Activated CD8-positive, alpha-beta memory T cell treated with anti-CD3 and anti-CD28 coated beads for 24 hours (primary cell): ENCODE measurements around the gene ZFTA.
"Not testable (repeated sequence)": the region's sequence is repeated elsewhere in the genome, so short reads cannot be mapped to it uniquely, and the experiment has no call there.

Experiments used
- DNase-seq: peaks from one replicate; pipeline ENCODE4 v3.0.0-alpha.2; 2020

The ZFTA gene

DNA sequence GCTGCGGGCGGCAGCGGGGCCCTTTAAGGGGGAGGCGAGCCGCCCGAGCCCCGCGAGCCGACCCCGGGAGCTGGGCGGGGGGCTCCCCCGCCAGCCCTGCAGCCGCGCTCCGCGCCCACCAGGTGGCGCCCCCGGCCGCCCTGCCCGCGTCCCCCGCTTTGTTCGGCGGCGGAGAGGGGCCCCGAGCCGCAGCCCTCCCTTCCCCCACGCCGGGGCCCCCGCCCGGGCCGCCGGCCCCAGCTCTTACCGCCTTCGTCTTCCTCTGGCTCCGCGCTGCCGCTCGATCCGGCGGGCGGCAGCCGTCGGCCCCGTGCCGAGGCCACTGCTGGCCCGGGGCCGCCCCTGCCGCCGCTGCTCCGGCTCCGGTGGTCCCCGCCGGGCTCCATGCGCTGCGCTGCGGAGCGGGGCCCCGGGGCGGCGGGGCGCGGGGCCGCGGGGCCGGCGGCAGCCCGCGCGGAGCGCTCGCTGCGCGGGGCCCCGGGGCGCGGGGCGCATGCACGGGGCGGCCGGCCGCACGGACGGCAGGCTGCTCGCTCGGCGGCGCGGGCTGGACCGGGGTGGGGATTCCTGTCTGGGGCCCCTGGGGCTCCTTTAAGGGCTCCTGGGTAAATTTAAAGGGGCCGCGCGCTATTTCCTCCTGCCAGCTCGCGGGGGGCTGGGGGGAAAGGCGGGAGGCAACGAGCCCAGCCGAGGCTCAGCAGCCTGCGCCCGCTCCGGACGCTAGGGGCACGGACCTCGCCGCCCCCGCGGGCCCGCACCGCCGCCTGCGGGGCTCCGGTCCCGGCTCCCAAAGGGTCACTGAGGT is at the start of gene ZFTA:
ZFTA (minus strand) TSS at position 539 of the 805 bp plus-strand sequence; CDS start at position 386, 153 bp downstream.
- peak; percentile 88 for DNase-seq

DNA sequence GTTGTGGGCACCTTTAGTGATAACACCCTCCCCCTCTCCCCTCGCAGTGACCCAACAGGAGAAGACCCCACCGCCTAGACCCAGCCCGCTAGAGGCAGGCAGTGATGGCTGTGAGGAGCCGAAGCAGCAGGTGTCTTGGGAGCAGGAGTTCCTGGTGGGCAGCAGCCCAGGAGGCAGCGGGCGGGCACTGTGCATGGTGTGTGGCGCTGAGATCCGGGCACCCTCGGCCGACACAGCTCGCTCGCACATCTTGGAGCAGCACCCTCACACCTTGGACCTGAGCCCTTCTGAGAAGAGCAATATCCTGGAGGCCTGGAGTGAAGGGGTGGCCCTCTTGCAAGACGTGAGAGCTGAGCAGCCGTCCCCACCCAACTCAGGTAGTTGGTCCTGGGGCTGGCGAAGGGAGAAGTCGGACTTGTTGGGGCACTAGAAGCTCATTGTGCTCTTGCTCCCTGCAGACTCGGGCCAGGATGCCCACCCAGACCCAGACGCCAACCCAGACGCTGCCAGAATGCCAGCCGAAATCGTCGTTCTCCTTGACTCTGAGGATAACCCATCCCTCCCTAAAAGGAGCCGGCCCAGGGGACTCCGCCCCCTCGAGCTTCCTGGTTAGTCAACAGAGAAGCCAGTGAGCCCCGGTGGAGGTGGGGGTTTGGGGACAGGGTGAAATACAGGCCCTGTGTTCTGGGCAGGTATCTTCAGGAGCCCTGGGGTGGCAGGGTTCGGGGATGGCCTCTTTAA is 49.4 kb upstream of the ZFTA start:
- no peak for DNase-seq

DNA sequence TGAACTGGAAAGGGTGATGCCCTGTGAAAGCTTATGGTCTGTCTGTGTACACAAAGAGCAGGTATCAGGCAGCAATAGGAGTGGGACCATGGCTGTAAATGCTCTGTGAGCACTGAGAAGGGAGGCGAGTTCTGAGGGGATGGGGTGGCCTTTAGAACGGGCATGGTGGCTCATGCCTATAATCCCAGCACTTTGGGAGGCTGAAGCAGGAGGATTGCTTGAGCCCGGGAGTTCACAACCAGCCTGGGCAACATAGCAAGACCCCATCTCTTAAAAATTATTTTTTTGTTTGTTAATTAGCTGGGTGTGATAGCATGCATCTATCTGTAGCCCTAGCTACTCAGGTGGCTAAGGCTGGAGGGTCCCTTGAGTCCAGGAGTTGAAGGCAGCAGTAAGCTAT is 48.2 kb upstream of the ZFTA start:
- no peak for DNase-seq

DNA sequence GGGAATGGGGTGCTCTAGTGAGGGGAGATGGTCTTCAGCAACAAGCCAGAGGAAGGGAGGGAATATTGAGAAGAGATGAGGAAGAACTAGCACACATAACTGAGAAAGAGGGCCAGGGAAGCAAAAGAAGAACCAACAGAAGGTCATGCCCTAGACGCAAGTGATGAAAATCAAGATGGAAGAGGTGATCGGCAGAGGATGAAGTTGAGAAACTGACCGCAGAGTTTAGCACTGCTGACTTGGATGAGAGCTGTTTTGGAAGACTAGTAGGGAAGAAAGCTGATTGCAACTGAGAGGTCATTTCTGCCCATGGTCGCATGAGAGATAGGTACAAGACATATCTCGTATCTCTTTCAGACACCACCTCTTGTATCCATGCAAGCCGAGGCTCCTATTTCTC is 47.6 kb upstream of the ZFTA start:
- DNase-seq, result no peak

DNA sequence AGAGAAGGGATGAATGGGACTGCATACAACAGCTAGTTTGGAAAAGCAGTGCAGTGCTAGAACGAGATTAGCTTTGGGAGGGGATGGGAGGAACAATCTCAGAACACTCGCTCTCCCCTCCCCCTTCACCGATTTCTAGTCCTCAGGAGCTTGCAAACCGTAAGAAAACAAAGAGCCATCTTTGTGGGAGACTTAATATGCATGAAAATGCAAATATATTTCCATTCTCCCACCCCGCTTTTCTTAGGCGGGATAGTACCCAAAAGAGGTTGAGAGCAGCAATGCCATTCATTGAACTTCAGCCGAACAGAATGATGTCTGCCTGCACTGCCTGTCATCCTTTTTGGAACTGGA is 45.8 kb upstream of the ZFTA start:
- DNase-seq, result no peak

DNA sequence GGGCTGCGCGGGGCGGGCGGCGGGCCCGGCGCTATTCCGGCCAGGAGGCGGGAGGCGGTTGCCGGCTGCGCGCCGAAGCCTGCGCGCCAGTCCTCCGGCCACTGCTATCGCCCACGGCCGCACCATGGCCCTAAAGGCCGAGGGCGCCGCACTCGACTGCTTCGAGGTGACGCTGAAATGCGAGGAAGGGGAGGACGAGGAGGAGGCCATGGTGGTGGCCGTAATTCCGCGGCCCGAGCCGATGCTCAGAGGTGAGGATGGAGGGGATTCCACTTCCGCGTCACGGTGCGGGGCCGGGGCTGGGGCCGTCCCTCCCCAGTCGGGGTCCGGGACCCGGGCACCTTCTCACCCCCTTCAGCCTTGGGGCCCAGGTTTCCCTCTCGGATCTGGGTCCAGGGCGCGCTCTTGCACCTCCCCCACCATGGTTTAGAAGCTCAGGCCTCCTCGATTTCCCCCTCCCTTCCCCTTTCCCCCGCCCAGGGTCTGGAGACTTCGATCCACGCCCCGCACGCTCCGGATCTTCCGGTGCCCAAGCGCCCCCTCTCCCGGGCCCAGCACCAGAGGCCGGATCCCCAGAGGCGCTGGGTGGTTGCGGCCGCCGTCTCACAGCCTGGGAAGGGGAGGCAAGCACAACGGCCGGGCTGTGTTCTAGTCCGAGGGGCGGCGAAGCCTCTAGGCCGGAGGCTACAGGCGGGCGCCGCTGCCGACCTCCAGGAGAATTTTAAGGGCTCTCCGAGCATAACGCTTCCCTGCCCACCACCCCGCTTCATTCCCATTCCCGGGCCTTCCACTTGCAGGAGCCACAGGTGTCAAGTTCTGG is 45.2 kb upstream of the ZFTA start:
- peak; percentile 76 for DNase-seq

DNA sequence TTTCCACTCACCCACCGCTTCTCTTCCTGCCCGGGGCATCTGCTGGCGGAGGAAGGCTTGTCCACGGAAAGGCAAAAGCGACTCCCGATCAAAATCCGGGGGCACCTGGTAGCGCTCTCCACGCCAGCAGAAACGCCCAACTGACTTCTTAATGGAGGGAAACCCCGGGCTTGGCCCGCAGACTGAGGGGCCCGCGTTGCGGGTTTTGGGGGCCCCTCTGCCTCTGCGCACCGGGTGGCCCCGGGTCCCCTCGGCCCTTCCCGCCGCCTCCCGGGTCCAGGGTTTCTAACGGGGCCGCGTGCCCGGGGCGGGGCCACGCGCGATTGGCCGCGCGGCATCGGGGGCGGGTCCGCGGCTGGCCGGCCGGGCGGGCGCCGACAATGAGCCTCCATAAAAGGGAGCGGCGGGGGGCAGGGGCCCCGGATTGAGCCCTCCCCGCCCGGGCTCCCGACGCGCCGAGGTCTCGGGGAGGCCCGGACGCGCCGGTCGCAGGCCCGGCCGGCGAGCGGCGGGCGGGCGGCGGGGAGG is 44.5 kb upstream of the ZFTA start, which contains the start of gene SPINDOC:
SPINDOC (plus strand) TSS at position 422 of the 528 bp plus-strand sequence. CDS start 231 bp downstream, outside the sequence.
- DNase-seq, result peak; percentile 89

DNA sequence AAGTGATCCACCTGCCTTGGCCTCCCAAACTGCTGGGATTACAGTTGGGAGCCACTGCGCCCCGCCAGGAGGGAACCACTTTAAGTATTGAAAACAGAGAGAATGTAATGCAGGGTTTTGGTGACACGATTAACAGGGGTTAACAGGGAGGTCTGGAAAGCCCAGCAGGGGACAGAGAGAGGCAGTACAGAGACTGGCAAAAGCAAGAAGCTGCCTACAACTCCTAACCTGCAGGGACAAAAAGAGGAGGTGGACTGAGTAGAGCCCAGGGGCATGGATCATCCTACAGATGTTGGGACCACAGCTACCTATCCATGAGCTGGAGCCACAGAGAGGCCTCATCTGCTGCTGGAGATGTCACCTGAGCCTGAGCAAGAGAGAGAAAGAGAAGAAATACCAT is 42.9 kb upstream of the ZFTA start:
- no peak for DNase-seq

DNA sequence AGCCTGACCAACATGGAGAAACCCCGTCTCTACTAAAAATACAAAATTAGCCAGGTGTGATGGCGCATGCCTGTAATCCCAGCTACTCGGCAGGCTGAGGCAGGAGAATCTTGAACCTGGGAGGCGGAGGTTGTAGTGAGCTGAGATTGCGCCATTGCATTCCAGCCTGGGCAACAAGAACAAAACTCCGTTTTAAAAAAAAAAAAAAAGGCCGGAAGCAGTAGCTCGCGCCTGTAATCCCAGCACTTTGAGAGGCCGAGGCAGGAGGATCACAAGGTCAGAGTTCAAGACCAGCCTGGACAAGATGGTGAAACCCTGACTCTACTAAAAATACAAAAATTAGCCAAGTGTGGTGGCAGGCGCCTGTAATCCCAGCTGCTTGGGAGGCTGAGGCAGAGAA is 41.8 kb upstream of the ZFTA start:
- DNase-seq, result not testable (repeated sequence)

DNA sequence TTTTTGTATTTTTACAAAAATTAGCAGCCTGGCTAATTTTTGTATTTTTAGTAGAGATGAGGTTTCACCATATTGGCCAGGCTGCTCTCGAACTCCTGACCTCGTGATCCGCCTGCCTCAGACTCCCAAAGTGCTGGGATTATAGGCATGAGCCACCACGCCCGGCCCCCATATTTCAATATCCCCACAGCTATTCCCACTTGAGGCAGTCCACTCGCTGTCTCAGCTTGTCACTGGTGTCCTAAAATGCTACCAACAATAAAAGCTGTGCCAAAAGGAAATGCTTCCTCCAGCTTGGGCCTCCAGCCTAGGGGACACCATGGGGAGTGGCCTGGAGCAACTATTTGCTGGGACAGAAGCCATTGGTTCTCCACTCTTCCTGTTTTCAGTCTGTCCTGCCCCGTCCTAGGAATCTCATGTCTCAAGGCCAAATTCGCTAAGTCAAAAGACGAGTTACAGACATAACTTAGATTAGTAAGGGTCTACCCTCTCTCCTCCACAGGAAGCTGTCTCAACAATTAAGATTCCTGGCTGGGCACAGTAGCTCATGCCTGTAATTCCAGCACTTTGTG is 37.4 kb upstream of the ZFTA start:
- DNase-seq, result no peak

DNA sequence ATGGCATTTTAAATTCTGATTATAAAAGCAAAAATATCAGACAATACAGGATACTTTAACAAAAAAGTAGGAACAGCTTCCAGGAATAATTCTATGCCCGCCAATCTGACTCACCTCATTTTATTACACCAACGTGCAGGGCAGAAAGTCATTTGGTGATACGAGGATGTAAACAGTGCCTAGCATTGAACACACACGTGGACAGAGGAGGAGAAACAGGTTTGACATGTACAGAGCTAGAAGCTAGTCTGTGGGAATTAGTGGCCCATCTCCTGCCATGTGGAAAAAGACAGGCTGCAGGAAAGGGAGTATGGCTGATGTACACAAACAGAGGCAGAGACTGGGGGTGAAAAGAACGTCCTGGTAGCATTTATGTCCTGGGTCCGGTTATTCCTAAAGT is 35.7 kb upstream of the ZFTA start:
- DNase-seq, result no peak

DNA sequence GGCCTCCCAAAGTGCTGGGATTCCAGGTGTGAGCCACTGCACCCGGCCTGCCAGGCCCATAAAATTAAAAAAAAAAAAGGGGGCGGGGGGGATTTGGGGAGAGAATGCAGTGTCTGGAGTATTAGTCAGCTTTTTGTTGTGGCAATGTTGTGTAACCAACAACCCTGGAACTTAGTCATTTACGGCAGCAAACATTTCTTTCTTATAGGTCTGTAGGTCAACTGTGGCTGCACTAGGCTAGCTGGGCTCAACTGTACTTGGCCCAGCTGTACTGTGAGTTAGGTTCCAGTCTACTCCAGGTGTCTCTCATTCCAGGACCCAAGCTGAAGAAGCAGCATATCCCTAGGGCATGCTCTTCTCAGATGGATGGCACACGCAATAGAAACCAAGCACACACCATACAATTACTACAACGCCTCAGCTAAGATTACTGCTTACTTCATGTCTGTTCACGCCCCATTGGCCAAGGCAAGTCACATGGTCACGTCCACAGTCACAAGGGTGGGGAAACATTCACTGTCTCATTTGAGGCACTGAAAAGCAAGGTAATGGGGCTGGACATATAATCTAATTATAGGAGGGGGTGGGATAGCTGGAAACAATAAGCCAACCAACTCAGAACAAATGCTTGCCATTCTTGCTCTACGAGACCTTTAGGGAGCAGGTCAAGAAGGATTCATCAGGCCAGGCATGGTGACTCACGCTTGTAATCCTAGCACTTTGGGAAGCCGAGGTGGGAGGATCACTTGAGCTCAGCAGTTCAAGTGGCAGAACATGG is 34.3 kb upstream of the ZFTA start:
- DNase-seq, result no peak

DNA sequence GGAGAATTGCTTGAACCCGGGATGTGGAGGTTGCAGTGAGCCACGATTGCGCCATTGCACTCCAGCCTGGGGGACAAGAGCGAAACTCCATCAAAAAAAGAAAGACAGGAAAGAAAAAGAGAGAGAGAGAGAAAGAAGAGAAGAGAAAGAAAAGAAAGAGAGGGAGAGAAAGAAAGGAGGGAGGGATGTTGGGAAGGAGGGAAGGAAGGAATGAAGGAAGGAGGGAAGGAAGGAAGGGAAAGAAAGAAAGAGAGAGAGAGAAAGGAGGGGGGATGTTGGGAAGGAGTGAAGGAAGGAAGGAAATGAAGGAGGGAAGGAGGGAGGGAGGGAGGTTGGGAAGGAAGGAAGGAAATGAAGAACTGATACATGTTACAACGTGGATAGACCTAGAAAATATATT is 32.3 kb upstream of the ZFTA start:
- no peak for DNase-seq

DNA sequence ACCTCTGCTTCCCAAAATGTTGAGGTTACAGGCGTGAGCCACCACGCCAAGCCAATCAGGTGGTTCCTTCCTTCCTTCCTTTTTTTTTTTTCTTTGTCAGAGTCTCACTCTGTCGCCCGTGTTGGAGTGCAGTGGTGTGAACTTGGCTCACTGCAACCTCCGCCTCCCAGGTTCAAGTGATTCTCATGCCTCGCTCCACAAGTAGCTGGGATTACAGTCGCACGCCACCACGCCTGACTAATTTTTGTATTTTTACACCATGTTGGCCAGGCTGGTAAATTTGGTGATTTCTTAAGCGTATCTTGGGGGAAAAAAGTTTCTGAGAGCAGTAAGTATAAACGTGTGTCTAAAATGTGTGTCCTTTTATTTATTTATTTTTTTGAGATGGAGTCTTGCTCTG is 26.5 kb upstream of the ZFTA start:
- DNase-seq, result no peak

DNA sequence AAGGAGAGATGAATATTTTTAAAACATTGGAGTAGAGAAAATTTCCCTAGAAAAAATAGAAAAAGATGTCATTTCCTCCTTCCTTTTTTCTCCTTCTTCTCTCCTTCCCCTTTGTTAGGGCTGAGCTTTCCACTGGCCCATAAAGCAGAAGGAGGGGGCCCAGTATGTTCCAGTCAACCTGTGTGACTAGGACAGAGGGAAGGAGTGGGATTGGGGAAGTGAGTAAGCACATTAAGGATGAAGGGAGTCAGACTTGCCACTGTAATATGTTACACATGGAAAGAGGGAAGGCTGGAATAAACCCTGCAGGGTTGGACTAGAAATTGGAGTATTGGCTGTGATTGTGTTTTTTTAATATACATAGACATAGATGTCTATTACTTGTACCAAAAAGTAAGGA is 24.6 kb upstream of the ZFTA start:
- DNase-seq, result no peak

DNA sequence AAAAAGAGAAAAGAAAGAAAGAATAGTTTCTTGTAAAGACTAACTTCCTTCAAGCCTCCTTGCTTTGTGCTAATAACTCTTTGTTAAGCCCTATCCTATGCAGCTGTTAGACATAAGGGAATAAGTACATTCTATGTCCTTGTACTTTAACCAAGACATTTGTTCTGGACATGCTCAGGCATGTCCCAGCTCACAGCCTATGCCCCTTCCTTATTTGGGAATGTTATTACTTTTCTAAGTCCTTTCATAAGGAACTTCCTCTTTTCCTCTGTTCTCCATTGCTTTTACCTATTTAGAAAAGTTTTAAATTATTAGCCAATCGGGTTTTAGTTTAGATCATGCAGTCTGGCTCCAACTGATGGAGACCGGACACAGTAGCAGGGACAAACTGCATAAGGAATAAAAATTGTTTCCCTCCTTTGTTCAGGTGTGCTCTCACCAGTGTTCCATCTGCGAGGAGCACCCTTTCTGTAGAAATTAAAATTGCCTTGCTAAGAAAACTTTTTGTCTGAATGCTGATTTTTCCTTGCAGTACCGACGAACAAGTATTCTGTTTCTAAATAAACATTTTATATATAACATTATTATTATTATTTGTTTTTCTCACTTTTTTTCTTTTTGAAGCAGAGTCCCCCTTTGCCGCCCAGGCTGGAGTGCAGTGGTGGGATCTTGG is 23.1 kb upstream of the ZFTA start:
- no peak for DNase-seq

DNA sequence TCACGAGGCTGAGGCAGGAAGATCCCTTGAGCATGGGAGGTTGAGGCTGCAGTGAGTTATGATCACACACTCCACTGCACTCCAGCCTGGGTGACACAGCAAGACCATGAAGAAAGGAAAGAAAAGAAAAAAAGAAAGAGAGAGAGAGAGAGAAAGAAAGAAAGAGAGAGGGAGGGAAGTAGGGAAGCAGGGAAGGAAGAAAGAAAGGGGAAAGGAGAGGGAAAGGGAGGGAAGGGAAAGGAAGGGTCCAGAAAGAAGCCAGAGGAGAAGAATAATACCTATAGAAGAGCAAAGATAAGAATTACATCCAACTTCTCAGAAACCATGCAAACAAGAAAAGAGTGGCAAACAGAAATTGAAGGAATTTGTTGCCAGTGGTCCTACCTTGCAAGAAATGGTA is 17.2 kb upstream of the ZFTA start:
- no peak for DNase-seq

DNA sequence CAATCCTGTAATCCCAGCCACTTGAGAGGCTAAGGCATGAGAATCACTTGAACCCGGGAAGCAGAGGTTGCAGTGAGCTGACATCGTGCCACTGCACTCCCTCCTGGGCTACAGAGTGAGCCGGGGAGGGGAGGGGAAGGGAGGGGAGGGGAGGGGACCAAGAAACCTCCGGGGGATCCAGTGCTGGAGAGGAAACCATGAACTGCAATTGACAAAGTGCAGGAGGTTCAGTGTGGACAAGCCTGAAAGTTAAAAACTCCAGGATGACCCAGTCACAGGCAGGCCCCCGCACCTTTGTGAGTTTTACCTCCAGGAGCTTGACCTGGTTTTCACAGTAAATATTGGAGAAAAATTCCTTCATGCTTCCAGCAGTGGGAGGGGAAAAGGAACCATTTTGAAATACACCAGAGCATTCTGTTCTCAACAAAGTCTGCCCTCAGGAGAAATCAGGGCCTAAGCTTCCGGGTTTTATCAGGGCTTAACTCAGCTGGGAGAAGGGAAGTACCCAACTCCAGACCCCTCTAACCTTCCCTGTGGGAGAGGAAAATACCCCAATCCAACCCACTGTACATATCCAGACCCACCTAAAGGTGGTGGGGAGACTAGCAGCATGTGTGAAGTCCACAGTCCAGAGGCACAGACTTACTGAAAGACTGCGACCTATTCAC is 15.5 kb upstream of the ZFTA start:
- no peak for DNase-seq

DNA sequence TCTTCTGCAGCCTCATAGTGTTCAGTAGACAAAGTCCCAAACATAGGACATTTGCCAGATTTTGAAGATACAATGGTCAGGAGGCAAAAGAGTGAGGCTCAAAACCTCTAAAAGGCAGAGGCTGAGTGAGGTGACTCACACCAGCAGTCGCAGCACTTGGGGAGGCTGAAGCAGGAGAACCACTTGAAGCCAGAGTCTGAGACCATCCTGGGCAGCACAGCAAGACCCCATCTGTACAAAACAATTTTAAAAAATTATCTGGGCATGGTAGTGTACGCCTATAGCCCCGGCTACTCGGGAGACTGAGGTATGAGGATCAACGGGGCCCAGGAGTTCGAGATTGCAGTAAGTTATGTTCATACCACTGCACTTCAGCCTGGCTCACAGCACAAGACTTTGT is 14.2 kb upstream of the ZFTA start:
- no peak for DNase-seq

DNA sequence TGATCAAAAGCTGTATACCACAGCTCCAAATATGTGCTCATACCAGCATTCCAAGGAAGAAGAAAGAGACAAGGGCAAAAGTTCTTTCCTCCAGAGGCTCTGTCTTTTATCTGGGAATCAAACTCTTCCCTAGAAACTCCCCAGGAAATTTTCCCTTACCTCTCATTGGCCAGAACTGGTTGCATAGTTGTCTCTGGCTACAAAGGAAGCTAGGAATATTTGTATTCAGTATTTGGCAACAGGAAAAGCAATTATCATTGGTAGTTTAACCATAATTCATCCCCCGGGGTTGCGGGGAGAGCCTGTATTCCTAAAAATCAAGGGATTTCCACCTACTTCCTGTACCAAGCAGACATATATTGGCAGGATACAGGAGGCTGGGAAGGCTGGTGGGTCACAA is 10.5 kb upstream of the ZFTA start:
- DNase-seq, result no peak

DNA sequence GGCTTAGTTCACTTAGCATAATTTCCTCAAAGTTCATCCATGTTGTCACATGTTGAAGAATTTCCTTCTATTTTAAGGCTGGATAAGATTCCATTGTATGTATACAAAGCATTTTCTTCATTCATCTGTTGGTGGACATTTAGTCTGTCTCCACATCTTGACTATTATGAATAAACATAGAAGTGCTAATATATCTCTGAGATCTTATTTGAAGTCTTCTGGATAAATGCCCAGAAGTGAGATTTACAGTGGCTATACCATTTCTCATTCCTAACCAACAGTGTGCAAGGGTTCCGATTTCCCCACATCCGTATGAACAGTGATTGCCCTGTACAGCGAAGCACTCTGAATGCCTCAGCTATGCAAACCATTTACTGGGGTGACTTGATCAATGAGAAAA is 6.6 kb upstream of the ZFTA start:
- no peak for DNase-seq
